HCT116 (cell line): Measurements from ENCODE around the gene PGBD5. TPM values are rescaled to one million over a fixed set of nuclear protein-coding genes. Genes with fewer than 3 reads are reported as not detected.

Experiments used
- ATAC-seq: fragments of 200-7000 bp; cut with Tn5 transposase; 2 replicates; pipeline ENCODE4 v1.9.1; 2020; ENCODE audit warnings: mild to moderate bottlenecking, moderate library complexity
- BruUV-seq: library from RNA; stranded (reverse); fragments of 400-500 nt; replicated peaks from 2 replicates; lab custom pipeline; 2021; lab: Mats Ljungman, UMichigan
- CTCF ChIA-PET: fragments of 300-600 bp; sonication (Branson Sonifier 250); formaldehyde crosslinking; loops from one replicate; lab custom pipeline; 2021; ENCODE audit warnings: antibody characterized with exemption; lab: Charles Lee
- POLR2A ChIA-PET: fragments of 300-600, 350-600 bp; sonication (Branson Sonifier 250); formaldehyde crosslinking; loops from one replicate; lab custom pipeline; 2021; ENCODE audit warnings: antibody characterized with exemption; lab: Charles Lee
- RAD21 ChIA-PET, 2 experiments: fragments of 300-600 bp; sonication (Branson Sonifier 250); formaldehyde crosslinking; loops; one replicate each; lab custom pipeline; 2023; ENCODE audit warnings: low total read pairs in 2 of 2; ENCODE audit not compliant: uncharacterized antibody in 2 of 2, unreplicated experiment in 2 of 2, low non-redundant PET in 1 of 2; lab: Charles Lee
- DNase-seq: peaks from one replicate; pipeline ENCODE4 v3.0.0-alpha.2; 2010; ENCODE audit warnings: low read depth, low spot score
- H2AFZ ChIP-seq: fragments of 200-600 bp; shearing (Covaris generic), sonication (generic); 2 replicates; pipeline ENCODE4 v1.6.1; 2017; ENCODE audit warnings: low read depth, mixed run types, mixed read lengths, antibody characterized with exemption, low read length; ENCODE audit not compliant: poor library complexity, severe bottlenecking
- H3K27ac ChIP-seq: 2 replicates; pipeline ENCODE4 v1.5.1; 2012; ENCODE audit warnings: low read depth, low read length
- H3K27me3 ChIP-seq: fragments of 200-600 bp; sonication (generic); 2 replicates; pipeline ENCODE4 v1.6.1; 2016; ENCODE audit warnings: mixed run types, low read length, mixed read lengths; ENCODE audit not compliant: insufficient read depth
- H3K36me3 ChIP-seq, 2 experiments: fragments of 200-500 bp in 1 of 2; fragments of 200-600 bp in 1 of 2; sonication (Bioruptor generic) in 1 of 2; sonication (generic) in 1 of 2; 2 replicates each; pipeline versions ENCODE4 v1.5.1 to v1.6.1; 2014 to 2016; ENCODE audit warnings: low read length in 2 of 2, inconsistent platforms in 1 of 2, mixed read lengths in 1 of 2, mixed run types in 1 of 2; ENCODE audit not compliant: insufficient read depth in 2 of 2, control insufficient read depth in 1 of 2
- H3K4me1 ChIP-seq, 2 experiments: fragments of 200-600 bp in 1 of 2; sonication (generic) in 1 of 2; 2 replicates each; pipeline versions ENCODE4 v1.5.1 to v1.6.1; 2012 to 2017; ENCODE audit warnings: low read length in 2 of 2, inconsistent platforms in 1 of 2, mild to moderate bottlenecking in 1 of 2, mixed read lengths in 1 of 2, mixed run types in 1 of 2, moderate library complexity in 1 of 2; ENCODE audit not compliant: insufficient read depth in 2 of 2, control insufficient read depth in 1 of 2
- H3K4me2 ChIP-seq: fragments of 200-600 bp; sonication (generic); 2 replicates; pipeline ENCODE4 v1.6.1; 2017; ENCODE audit warnings: mixed run types, low read length, mixed read lengths
- H3K4me3 ChIP-seq, 2 experiments: fragments of 200-600 bp in 1 of 2; sonication (generic) in 1 of 2; replicated peaks in 1 of 2; 2 replicates each; pipeline ENCODE4 v1.5.1; 2011 to 2016; ENCODE audit warnings: low read length in 2 of 2, control low read depth in 1 of 2, low read depth in 1 of 2, mild to moderate bottlenecking in 1 of 2, mixed read lengths in 1 of 2, mixed run types in 1 of 2
- H3K79me2 ChIP-seq: fragments of 200-600 bp; sonication (generic); 2 replicates; pipeline ENCODE4 v1.6.1; 2017; ENCODE audit warnings: mild to moderate bottlenecking, mixed run types, low read length, moderate library complexity, mixed read lengths; ENCODE audit not compliant: insufficient read depth
- H3K9ac ChIP-seq: fragments of 200-600 bp; sonication (generic); 2 replicates; pipeline ENCODE4 v1.6.1; 2016; ENCODE audit warnings: low read length, mixed read lengths
- H3K9me2 ChIP-seq: fragments of 200-600 bp; sonication (generic), shearing (Covaris generic); 2 replicates; pipeline ENCODE4 v1.6.1; 2017; ENCODE audit warnings: mixed run types, mild to moderate bottlenecking, moderate library complexity; ENCODE audit not compliant: insufficient read depth
- H3K9me3 ChIP-seq, 2 experiments: fragments of 200-500 bp in 1 of 2; fragments of 200-600 bp in 1 of 2; sonication (Bioruptor generic) in 1 of 2; sonication (generic) in 1 of 2; 2 replicates each; pipeline ENCODE4 v1.6.1; 2014 to 2017; ENCODE audit warnings: low read length in 2 of 2, mixed read lengths in 2 of 2, inconsistent platforms in 1 of 2, low read depth in 1 of 2, mild to moderate bottlenecking in 1 of 2, mixed run types in 1 of 2, moderate library complexity in 1 of 2; ENCODE audit not compliant: control insufficient read depth in 1 of 2, insufficient read depth in 1 of 2
- H4K20me1 ChIP-seq: fragments of 200-600 bp; sonication (generic), shearing (Covaris generic); 2 replicates; pipeline ENCODE4 v1.6.1; 2017; ENCODE audit warnings: mixed run types, mild to moderate bottlenecking, moderate library complexity; ENCODE audit not compliant: insufficient read depth
- EGR1 ChIP-seq: IDR thresholded peaks from 2 replicates; pipeline ENCODE4 v1.6.1; 2012; ENCODE audit warnings: low read depth
- EZH2 ChIP-seq: fragments of 200-600 bp; sonication (generic); IDR thresholded peaks from 2 replicates; pipeline ENCODE4 v1.6.1; 2017; ENCODE audit warnings: antibody characterized with exemption, mixed run types
- EZH2phosphoT487 ChIP-seq: fragments of 200-600 bp; IDR thresholded peaks from 2 replicates; pipeline ENCODE4 v1.6.1; 2018; ENCODE audit warnings: antibody characterized with exemption, borderline replicate concordance
- JUND ChIP-seq: IDR thresholded peaks from 2 replicates; pipeline ENCODE4 v1.6.1; 2012
- MAX ChIP-seq: IDR thresholded peaks from 2 replicates; pipeline ENCODE4 v1.6.1; 2012
- REST ChIP-seq: IDR thresholded peaks from 2 replicates; pipeline ENCODE4 v1.6.1; 2012; ENCODE audit warnings: low read depth
- SIN3A ChIP-seq: IDR thresholded peaks from 2 replicates; pipeline ENCODE4 v1.6.1; 2012; ENCODE audit warnings: low read depth
- SRF ChIP-seq: IDR thresholded peaks from 2 replicates; pipeline ENCODE4 v1.6.1; 2012; ENCODE audit warnings: low read depth
- YY1 ChIP-seq: IDR thresholded peaks from 2 replicates; pipeline ENCODE4 v1.6.1; 2011; ENCODE audit warnings: low read length, low read depth, moderate library complexity, mild to moderate bottlenecking; ENCODE audit not compliant: insufficient replicate concordance; ENCODE audit errors: extremely low read depth
- ZBTB33 ChIP-seq: IDR thresholded peaks from 2 replicates; pipeline ENCODE4 v1.6.1; 2011; ENCODE audit warnings: mild to moderate bottlenecking, low read length, moderate library complexity; ENCODE audit not compliant: insufficient replicate concordance; ENCODE audit errors: extremely low read depth
- ZNF274 ChIP-seq: fragments of 200-500 bp; sonication (Bioruptor generic); IDR thresholded peaks from 2 replicates; pipeline ENCODE4 v1.6.1; 2014; ENCODE audit warnings: mild to moderate bottlenecking, low read depth, low read length, inconsistent platforms
- intact Hi-C: fragments of 100-400 bp; cut with micrococcal nuclease; formaldehyde crosslinking; loops from 2 replicates; pipeline ENCODE4 v1.10.0; 2022
- total RNA-seq: library from RNA; stranded (reverse); gene quantifications from one replicate; pipeline ENCODE4 v1.2.1, GENCODE V29; 2021; ENCODE audit not compliant: unreplicated experiment

PGBD5 gene
- total RNA-seq, 1 experiment from 2014 or later, result 0.27 TPM

- Histone ChIP-seq H3K27me3 (no peaks in the 10 kb centered on the region), H3K9ac (no peak overlapping the region), H3K9me2 (no peaks in the 10 kb centered on the region), H3K36me3 (no peaks in the 10 kb centered on the region), H3K4me3 (no peak overlapping the region), H4K20me1 (no peaks in the 10 kb centered on the region), H2AFZ (no peak overlapping the region), H3K79me2 (no peaks in the 10 kb centered on the region), H3K27ac (no peak overlapping the region), H3K9me3 (no peaks in the 10 kb centered on the region), H3K4me2 (no peak overlapping the region), H3K4me1 (no peaks in the 10 kb centered on the region)
- intact Hi-C loops, result no loop called here
- TF ChIP-seq ZBTB33 (no peak), YY1 (no peak), JUND (no peak), ZNF274 (no peak), SRF (no peak), EZH2 (no peak), EGR1 (no peak), SIN3A (no peak), REST (no peak), EZH2phosphoT487 (no peak), MAX (no peak)
- no TSS peak for BruUV-seq
- RAD21 ChIA-PET, result no interaction called here
- POLR2A ChIA-PET, result no interaction called here
- DNase-seq (no peak), ATAC-seq (no peak)
- CTCF ChIA-PET, result interaction anchor here (0.6 kb wide), 1 partner anchor 433 kb away, joined by 3 read pairs; no protein-coding TSS in a partner anchor
These were observed 144.0 kb downstream of the PGBD5 start for GRCh38 chr1:230282157-230282556.
